ENCODE data around the gene POLR3K. TPM values are rescaled to one million over a fixed set of nuclear protein-coding genes. Genes with fewer than 3 reads are reported as not detected.

The POLR3K gene
- polyA plus RNA-seq, 1 donor = 9.5 TPM

GRCh38 chr16:63998-64913 lies 10.8 kb upstream of the POLR3K start:
- H3K27ac ChIP-seq (ENCODE audit: low read length) = no peak overlapping the region
- H3K36me3 ChIP-seq (ENCODE audit: control insufficient read depth, insufficient read depth, low read length) = peaks cover 40% of the 10 kb centered on the region
- no peaks in the 10 kb centered on the region for H3K27me3 ChIP-seq (ENCODE audit: control insufficient read depth, insufficient read depth, low read length)
- H3K4me3 ChIP-seq (ENCODE audit: low read length) = no peak overlapping the region
- DNase-seq = no peak
- H3K4me1 ChIP-seq (ENCODE audit: control insufficient read depth, insufficient read depth, low read length) = no peaks in the 10 kb centered on the region
- no peaks in the 10 kb centered on the region for H3K9me3 ChIP-seq (ENCODE audit: control insufficient read depth, low read depth, low read length)
- no CpG with 5 or more reads among the region's 25 CpGs for WGBS (ENCODE audit: insufficient coverage, low lambda C conversion rate)

GRCh38 chr16:63466-63865 lies 10.1 kb upstream of the POLR3K start:
- Histone ChIP-seq H3K9me3 (ENCODE audit: control insufficient read depth, low read depth, low read length) (no peaks in the 10 kb centered on the region), H3K27ac (ENCODE audit: low read length) (no peak overlapping the region), H3K4me3 (ENCODE audit: low read length) (no peak overlapping the region), H3K36me3 (ENCODE audit: control insufficient read depth, insufficient read depth, low read length) (peaks cover 48% of the 10 kb centered on the region), H3K4me1 (ENCODE audit: control insufficient read depth, insufficient read depth, low read length) (no peaks in the 10 kb centered on the region), H3K27me3 (ENCODE audit: control insufficient read depth, insufficient read depth, low read length) (no peaks in the 10 kb centered on the region)
- DNase-seq = no peak
- no CpG with 5 or more reads among the region's 16 CpGs for WGBS (ENCODE audit: insufficient coverage, low lambda C conversion rate)

- Histone ChIP-seq H3K4me3 (ENCODE audit: low read length) (no peak overlapping the region), H3K36me3 (ENCODE audit: control insufficient read depth, insufficient read depth, low read length) (peaks cover 53% of the 10 kb centered on the region), H3K27me3 (ENCODE audit: control insufficient read depth, insufficient read depth, low read length) (no peaks in the 10 kb centered on the region), H3K4me1 (ENCODE audit: control insufficient read depth, insufficient read depth, low read length) (no peaks in the 10 kb centered on the region), H3K27ac (ENCODE audit: low read length) (no peak overlapping the region), H3K9me3 (ENCODE audit: control insufficient read depth, low read depth, low read length) (no peaks in the 10 kb centered on the region)
- no peak for DNase-seq
- WGBS (ENCODE audit: insufficient coverage, low lambda C conversion rate) = no CpG with 5 or more reads among the region's 21 CpGs
Measured at GRCh38 chr16:62968-63391, 9.6 kb upstream of the POLR3K start.

GRCh38 chr16:62283-62967 lies 9.0 kb upstream of the POLR3K start:
- Histone ChIP-seq H3K4me3 (ENCODE audit: low read length) (no peak overlapping the region), H3K4me1 (ENCODE audit: control insufficient read depth, insufficient read depth, low read length) (no peaks in the 10 kb centered on the region), H3K36me3 (ENCODE audit: control insufficient read depth, insufficient read depth, low read length) (peaks cover 57% of the 10 kb centered on the region), H3K27ac (ENCODE audit: low read length) (no peak overlapping the region), H3K27me3 (ENCODE audit: control insufficient read depth, insufficient read depth, low read length) (no peaks in the 10 kb centered on the region), H3K9me3 (ENCODE audit: control insufficient read depth, low read depth, low read length) (no peaks in the 10 kb centered on the region)
- no CpG with 5 or more reads among the region's 34 CpGs for WGBS (ENCODE audit: insufficient coverage, low lambda C conversion rate)
- no peak for DNase-seq

- no peak overlapping the region for H3K27ac ChIP-seq (ENCODE audit: low read length)
- no CpG with 5 or more reads among the region's 32 CpGs for WGBS (ENCODE audit: insufficient coverage, low lambda C conversion rate)
- peaks cover 60% of the 10 kb centered on the region for H3K36me3 ChIP-seq (ENCODE audit: control insufficient read depth, insufficient read depth, low read length)
- no peaks in the 10 kb centered on the region for H3K9me3 ChIP-seq (ENCODE audit: control insufficient read depth, low read depth, low read length)
- H3K4me1 ChIP-seq (ENCODE audit: control insufficient read depth, insufficient read depth, low read length) = no peaks in the 10 kb centered on the region
- H3K27me3 ChIP-seq (ENCODE audit: control insufficient read depth, insufficient read depth, low read length) = no peaks in the 10 kb centered on the region
- H3K4me3 ChIP-seq (ENCODE audit: low read length) = no peak overlapping the region
- DNase-seq = no peak
Measured at GRCh38 chr16:61879-62281, 8.5 kb upstream of the POLR3K start.

GRCh38 chr16:60929-61878 lies 7.8 kb upstream of the POLR3K start:
- H3K4me1 ChIP-seq (ENCODE audit: control insufficient read depth, insufficient read depth, low read length) = no peaks in the 10 kb centered on the region
- no peak for DNase-seq
- H3K27ac ChIP-seq (ENCODE audit: low read length) = no peak overlapping the region
- H3K36me3 ChIP-seq (ENCODE audit: control insufficient read depth, insufficient read depth, low read length) = peaks cover 67% of the 10 kb centered on the region
- WGBS (ENCODE audit: insufficient coverage, low lambda C conversion rate) = no CpG with 5 or more reads among the region's 89 CpGs
- no peaks in the 10 kb centered on the region for H3K9me3 ChIP-seq (ENCODE audit: control insufficient read depth, low read depth, low read length)
- no peaks in the 10 kb centered on the region for H3K27me3 ChIP-seq (ENCODE audit: control insufficient read depth, insufficient read depth, low read length)
- no peak overlapping the region for H3K4me3 ChIP-seq (ENCODE audit: low read length)

GRCh38 chr16:60166-60565 lies 6.8 kb upstream of the POLR3K start:
- WGBS (ENCODE audit: insufficient coverage, low lambda C conversion rate) = no CpG with 5 or more reads among the region's 11 CpGs

GRCh38 chr16:59440-60059 lies 6.1 kb upstream of the POLR3K start:
- no CpG with 5 or more reads among the region's 14 CpGs for WGBS (ENCODE audit: insufficient coverage, low lambda C conversion rate)
- H3K4me1 ChIP-seq (ENCODE audit: control insufficient read depth, insufficient read depth, low read length) = peaks cover under 1% of the 10 kb centered on the region
- no peak for DNase-seq
- no peaks in the 10 kb centered on the region for H3K27me3 ChIP-seq (ENCODE audit: control insufficient read depth, insufficient read depth, low read length)
- peaks cover 72% of the 10 kb centered on the region for H3K36me3 ChIP-seq (ENCODE audit: control insufficient read depth, insufficient read depth, low read length)
- no peak overlapping the region for H3K4me3 ChIP-seq (ENCODE audit: low read length)
- H3K27ac ChIP-seq (ENCODE audit: low read length) = no peak overlapping the region
- H3K9me3 ChIP-seq (ENCODE audit: control insufficient read depth, low read depth, low read length) = no peaks in the 10 kb centered on the region

More at GRCh38 chr16:60166-60565, 6.8 kb upstream of the POLR3K start:
- peaks cover 74% of the 10 kb centered on the region for H3K36me3 ChIP-seq (ENCODE audit: control insufficient read depth, insufficient read depth, low read length)
- H3K4me1 ChIP-seq (ENCODE audit: control insufficient read depth, insufficient read depth, low read length) = no peaks in the 10 kb centered on the region
- no peaks in the 10 kb centered on the region for H3K27me3 ChIP-seq (ENCODE audit: control insufficient read depth, insufficient read depth, low read length)
- no peaks in the 10 kb centered on the region for H3K9me3 ChIP-seq (ENCODE audit: control insufficient read depth, low read depth, low read length)
- H3K4me3 ChIP-seq (ENCODE audit: low read length) = no peak overlapping the region
- no peak for DNase-seq
- H3K27ac ChIP-seq (ENCODE audit: low read length) = no peak overlapping the region

GRCh38 chr16:58491-59439 lies 5.4 kb upstream of the POLR3K start:
- H3K9me3 ChIP-seq (ENCODE audit: control insufficient read depth, low read depth, low read length) = no peaks in the 10 kb centered on the region
- peaks cover 64% of the 10 kb centered on the region for H3K36me3 ChIP-seq (ENCODE audit: control insufficient read depth, insufficient read depth, low read length)
- H3K27me3 ChIP-seq (ENCODE audit: control insufficient read depth, insufficient read depth, low read length) = no peaks in the 10 kb centered on the region
- H3K4me3 ChIP-seq (ENCODE audit: low read length) = no peak overlapping the region
- peaks cover 5% of the 10 kb centered on the region for H3K4me1 ChIP-seq (ENCODE audit: control insufficient read depth, insufficient read depth, low read length)
- WGBS (ENCODE audit: insufficient coverage, low lambda C conversion rate) = no CpG with 5 or more reads among the region's 29 CpGs
- DNase-seq = no peak
- no peak overlapping the region for H3K27ac ChIP-seq (ENCODE audit: low read length)
